HCT116 (cell line): ENCODE results near the gene SNAP29.

ENCODE experiments used
- POLR2A ChIP-seq: IDR thresholded peaks from 2 replicates; pipeline ENCODE4 v1.7.0; 2011; ENCODE audit warnings: borderline replicate concordance; ENCODE audit not compliant: insufficient read depth, insufficient read length; ENCODE audit errors: extremely low read depth
- SRF ChIP-seq: IDR thresholded peaks from 2 replicates; pipeline ENCODE4 v1.6.1; 2012; ENCODE audit warnings: low read depth
- TF ChIP-seq, protein P1 (sequence below), 3 experiments: fragments of 200-600 bp in 1 of 3; sonication (generic) in 1 of 3; IDR thresholded peaks in 2 of 3; conservative IDR thresholded peaks in 1 of 3; 2 replicates each; pipeline ENCODE4 v1.5.1; 2012 to 2017; ENCODE audit warnings: low read depth in 2 of 3, low read length in 2 of 3, antibody characterized with exemption in 1 of 3, borderline replicate concordance in 1 of 3, control low read depth in 1 of 3, mild to moderate bottlenecking in 1 of 3, mixed read lengths in 1 of 3, mixed run types in 1 of 3, moderate library complexity in 1 of 3; ENCODE audit not compliant: insufficient read depth in 1 of 3
- TF ChIP-seq, protein P2 (sequence below): IDR thresholded peaks from 2 replicates; pipeline ENCODE4 v1.6.1; 2012; ENCODE audit warnings: low read depth

DNA sequence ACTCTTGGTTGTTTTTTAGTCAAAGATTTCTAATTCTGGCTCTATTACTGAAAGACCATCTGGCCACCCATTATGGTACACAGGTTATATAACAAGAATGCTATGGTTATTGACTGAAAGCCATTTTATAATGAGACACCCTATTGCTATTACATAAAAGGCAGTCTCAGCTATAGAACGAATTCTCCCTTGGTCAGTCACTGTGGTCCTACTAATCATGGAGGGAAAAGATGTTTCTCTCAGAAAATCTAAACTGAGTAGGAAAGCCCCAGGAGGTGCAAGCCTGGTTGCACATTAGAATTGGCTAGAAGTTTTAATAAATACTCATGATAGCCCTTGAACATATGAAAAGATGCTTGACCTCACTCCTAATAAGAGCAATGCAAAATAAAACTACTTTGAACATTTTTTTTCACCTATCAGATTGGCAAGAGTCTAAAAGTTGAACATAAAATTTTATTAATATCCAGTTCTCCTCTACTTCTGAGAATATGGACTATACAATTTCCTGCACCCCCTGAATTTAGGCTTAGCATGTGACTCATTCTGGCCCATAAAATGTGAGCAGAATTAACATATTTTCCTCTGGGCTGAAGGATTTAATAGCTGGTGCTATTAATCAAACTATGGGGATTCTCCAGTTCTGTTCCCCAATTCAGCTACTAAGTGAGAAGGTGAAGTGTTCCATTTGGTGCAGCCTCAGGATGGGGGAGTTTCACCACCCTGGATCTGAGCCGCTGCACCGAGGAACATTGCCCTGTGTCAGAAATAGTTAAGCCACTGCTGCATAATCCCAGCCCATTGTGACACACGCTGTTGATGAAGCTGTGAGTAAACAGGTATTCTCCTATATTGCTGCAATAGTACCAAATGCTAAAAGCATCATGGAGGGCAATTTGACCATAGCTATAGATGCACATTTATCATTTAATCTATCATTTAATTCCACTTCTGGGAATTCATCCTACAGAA, 46.9 kb downstream of the SNAP29 start:
- TF ChIP-seq, protein P1, sequence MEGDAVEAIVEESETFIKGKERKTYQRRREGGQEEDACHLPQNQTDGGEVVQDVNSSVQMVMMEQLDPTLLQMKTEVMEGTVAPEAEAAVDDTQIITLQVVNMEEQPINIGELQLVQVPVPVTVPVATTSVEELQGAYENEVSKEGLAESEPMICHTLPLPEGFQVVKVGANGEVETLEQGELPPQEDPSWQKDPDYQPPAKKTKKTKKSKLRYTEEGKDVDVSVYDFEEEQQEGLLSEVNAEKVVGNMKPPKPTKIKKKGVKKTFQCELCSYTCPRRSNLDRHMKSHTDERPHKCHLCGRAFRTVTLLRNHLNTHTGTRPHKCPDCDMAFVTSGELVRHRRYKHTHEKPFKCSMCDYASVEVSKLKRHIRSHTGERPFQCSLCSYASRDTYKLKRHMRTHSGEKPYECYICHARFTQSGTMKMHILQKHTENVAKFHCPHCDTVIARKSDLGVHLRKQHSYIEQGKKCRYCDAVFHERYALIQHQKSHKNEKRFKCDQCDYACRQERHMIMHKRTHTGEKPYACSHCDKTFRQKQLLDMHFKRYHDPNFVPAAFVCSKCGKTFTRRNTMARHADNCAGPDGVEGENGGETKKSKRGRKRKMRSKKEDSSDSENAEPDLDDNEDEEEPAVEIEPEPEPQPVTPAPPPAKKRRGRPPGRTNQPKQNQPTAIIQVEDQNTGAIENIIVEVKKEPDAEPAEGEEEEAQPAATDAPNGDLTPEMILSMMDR (IDR thresholded peaks at IDR 0.05 in 2 of 3, conservative IDR thresholded peaks at IDR 0.05 in 1 of 3; ENCODE audit: borderline replicate concordance in 1 of 3, insufficient read depth in 1 of 3, low read depth in 2 of 3, low read length in 2 of 3) = no peak
- no peak for TF ChIP-seq SRF
- no peak for TF ChIP-seq POLR2A
- TF ChIP-seq, protein P2, sequence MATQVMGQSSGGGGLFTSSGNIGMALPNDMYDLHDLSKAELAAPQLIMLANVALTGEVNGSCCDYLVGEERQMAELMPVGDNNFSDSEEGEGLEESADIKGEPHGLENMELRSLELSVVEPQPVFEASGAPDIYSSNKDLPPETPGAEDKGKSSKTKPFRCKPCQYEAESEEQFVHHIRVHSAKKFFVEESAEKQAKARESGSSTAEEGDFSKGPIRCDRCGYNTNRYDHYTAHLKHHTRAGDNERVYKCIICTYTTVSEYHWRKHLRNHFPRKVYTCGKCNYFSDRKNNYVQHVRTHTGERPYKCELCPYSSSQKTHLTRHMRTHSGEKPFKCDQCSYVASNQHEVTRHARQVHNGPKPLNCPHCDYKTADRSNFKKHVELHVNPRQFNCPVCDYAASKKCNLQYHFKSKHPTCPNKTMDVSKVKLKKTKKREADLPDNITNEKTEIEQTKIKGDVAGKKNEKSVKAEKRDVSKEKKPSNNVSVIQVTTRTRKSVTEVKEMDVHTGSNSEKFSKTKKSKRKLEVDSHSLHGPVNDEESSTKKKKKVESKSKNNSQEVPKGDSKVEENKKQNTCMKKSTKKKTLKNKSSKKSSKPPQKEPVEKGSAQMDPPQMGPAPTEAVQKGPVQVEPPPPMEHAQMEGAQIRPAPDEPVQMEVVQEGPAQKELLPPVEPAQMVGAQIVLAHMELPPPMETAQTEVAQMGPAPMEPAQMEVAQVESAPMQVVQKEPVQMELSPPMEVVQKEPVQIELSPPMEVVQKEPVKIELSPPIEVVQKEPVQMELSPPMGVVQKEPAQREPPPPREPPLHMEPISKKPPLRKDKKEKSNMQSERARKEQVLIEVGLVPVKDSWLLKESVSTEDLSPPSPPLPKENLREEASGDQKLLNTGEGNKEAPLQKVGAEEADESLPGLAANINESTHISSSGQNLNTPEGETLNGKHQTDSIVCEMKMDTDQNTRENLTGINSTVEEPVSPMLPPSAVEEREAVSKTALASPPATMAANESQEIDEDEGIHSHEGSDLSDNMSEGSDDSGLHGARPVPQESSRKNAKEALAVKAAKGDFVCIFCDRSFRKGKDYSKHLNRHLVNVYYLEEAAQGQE = no peak
